ENCODE measurements around the gene ELAVL4.
A peak's percentile ranks its signal among the peaks of the same experiment; 100 is the strongest.

Gene ELAVL4

GRCh38 chr1:50108497-50109059, at the start of gene ELAVL4:
Gene ELAVL4 (plus strand): TSS chr1:50108920. CDS start chr1:50109190, 270 bp downstream.
- DNase-seq: peak; percentile 64

GRCh38 chr1:50060279-50060678, 48.4 kb upstream of the ELAVL4 start:
- no peak for DNase-seq

GRCh38 chr1:50066806-50067205, 41.9 kb upstream of the ELAVL4 start:
- DNase-seq: no peak

- DNase-seq: no peak
Observed at GRCh38 chr1:50074931-50075330, 33.8 kb upstream of the ELAVL4 start.

- no peak for DNase-seq
Observed at GRCh38 chr1:50077273-50077672, 31.4 kb upstream of the ELAVL4 start.

GRCh38 chr1:50080904-50081586, 27.7 kb upstream of the ELAVL4 start:
- DNase-seq: peak; percentile 49

GRCh38 chr1:50084389-50084788, 24.3 kb upstream of the ELAVL4 start:
- DNase-seq: no peak

- no peak for DNase-seq
Observed at GRCh38 chr1:50091068-50091467, 17.7 kb upstream of the ELAVL4 start.

GRCh38 chr1:50095716-50096115, 13.0 kb upstream of the ELAVL4 start:
- DNase-seq: no peak

GRCh38 chr1:50097021-50097679, 11.6 kb upstream of the ELAVL4 start:
- DNase-seq: no peak

GRCh38 chr1:50097791-50098190, 10.9 kb upstream of the ELAVL4 start:
- DNase-seq: no peak

GRCh38 chr1:50098591-50099021, 10.1 kb upstream of the ELAVL4 start:
- no peak for DNase-seq

GRCh38 chr1:50099654-50100053, 9.1 kb upstream of the ELAVL4 start:
- DNase-seq: no peak

GRCh38 chr1:50103615-50104081, 5.1 kb upstream of the ELAVL4 start:
- no peak for DNase-seq

GRCh38 chr1:50105433-50105832, 3.3 kb upstream of the ELAVL4 start:
- peak; percentile 17 for DNase-seq

- peak; percentile 28 for DNase-seq
Observed at GRCh38 chr1:50106095-50106761, 2.5 kb upstream of the ELAVL4 start.

GRCh38 chr1:50109116-50109515, 396 bp downstream of the ELAVL4 start:
- DNase-seq: no peak

GRCh38 chr1:50109647-50110075, 941 bp downstream of the ELAVL4 start:
- DNase-seq: no peak

- no peak for DNase-seq
Observed at GRCh38 chr1:50110151-50110550, 1.4 kb downstream of the ELAVL4 start.

- peak; percentile 74 for DNase-seq
Observed at GRCh38 chr1:50110656-50111055, 1.9 kb downstream of the ELAVL4 start.

GRCh38 chr1:50111503-50111902, 2.8 kb downstream of the ELAVL4 start:
- DNase-seq: no peak

- DNase-seq: no peak
Observed at GRCh38 chr1:50112193-50112592, 3.5 kb downstream of the ELAVL4 start.

GRCh38 chr1:50123071-50123470, 14.4 kb downstream of the ELAVL4 start:
- DNase-seq: no peak
